IMR-90 (cell line): Measurements from ENCODE around the gene EBF3. TPM values are rescaled to one million over a fixed set of nuclear protein-coding genes. Genes with fewer than 3 reads are reported as not detected.

Source experiments
- ATAC-seq: fragments of 200-7000 bp; cut with Tn5 transposase; 2 replicates; pipeline ENCODE4 v1.9.1; 2020; ENCODE audit warnings: low read depth, mild to moderate bottlenecking, moderate library complexity
- BruUV-seq: library from RNA; stranded (reverse); fragments of 400-500 nt; replicated peaks from 2 replicates; lab custom pipeline; 2021; lab: Mats Ljungman, UMichigan
- CTCF ChIA-PET: fragments of 300-600 bp; formaldehyde crosslinking; extraction: SDS; loops from one replicate; lab custom pipeline; 2021; ENCODE audit warnings: antibody characterized with exemption; lab: Yijun Ruan, JAX
- POLR2A ChIA-PET: fragments of 300-600 bp; sonication (Branson Sonifier 250); formaldehyde crosslinking; loops from one replicate; lab custom pipeline; 2022; ENCODE audit warnings: antibody characterized with exemption; ENCODE audit not compliant: unreplicated experiment; lab: Charles Lee
- DNase-seq: peaks from one replicate; pipeline ENCODE4 v3.0.0; 2013
- H2AFZ ChIP-seq: replicated peaks from 2 replicates; pipeline ENCODE3; 2013; ENCODE audit warnings: low read length, mild to moderate bottlenecking; ENCODE audit not compliant: poor library complexity
- H2AK5ac ChIP-seq: 2 replicates; pipeline ENCODE4 v1.6.1; 2013; ENCODE audit warnings: low read depth, low read length, inconsistent platforms
- H2AK9ac ChIP-seq: replicated peaks from 2 replicates; pipeline ENCODE3; 2013; ENCODE audit warnings: mild to moderate bottlenecking, low read depth, low read length, moderate library complexity; ENCODE audit not compliant: poor library complexity
- H2BK120ac ChIP-seq: 2 replicates; pipeline ENCODE4 v1.6.1; 2013; ENCODE audit warnings: low read depth, low read length, inconsistent platforms
- H2BK15ac ChIP-seq: 3 replicates; pipeline ENCODE4 v1.6.1; 2013; ENCODE audit warnings: low read depth, low read length, inconsistent platforms
- H2BK20ac ChIP-seq: 2 replicates; pipeline ENCODE4 v1.6.1; 2013; ENCODE audit warnings: low read depth, mild to moderate bottlenecking, inconsistent platforms, low read length, moderate library complexity
- H2BK5ac ChIP-seq: 2 replicates; pipeline ENCODE4 v1.6.1; 2013; ENCODE audit warnings: mild to moderate bottlenecking, low read depth, low read length, inconsistent platforms; ENCODE audit not compliant: poor library complexity, severe bottlenecking
- H3K14ac ChIP-seq: replicated peaks from 2 replicates; pipeline ENCODE4 v1.6.1; 2013; ENCODE audit warnings: low read depth, low read length, inconsistent platforms
- H3K18ac ChIP-seq: 2 replicates; pipeline ENCODE4 v1.6.1; 2013; ENCODE audit warnings: low read depth, low read length, control low read depth
- H3K23ac ChIP-seq: 2 replicates; pipeline ENCODE4 v1.6.1; 2013; ENCODE audit warnings: low read depth, low read length, inconsistent platforms
- H3K27ac ChIP-seq: 2 replicates; pipeline ENCODE4 v1.5.1; 2013; ENCODE audit warnings: mild to moderate bottlenecking, control low read depth, low read length; ENCODE audit not compliant: insufficient read depth
- H3K27me3 ChIP-seq: 2 replicates; pipeline ENCODE4 v1.6.1; 2013; ENCODE audit warnings: low read length; ENCODE audit not compliant: control insufficient read depth, insufficient read depth
- H3K36me3 ChIP-seq: 2 replicates; pipeline ENCODE4 v1.6.1; 2013; ENCODE audit warnings: low read length, mixed read lengths; ENCODE audit not compliant: control insufficient read depth, insufficient read depth
- H3K4ac ChIP-seq: 2 replicates; pipeline ENCODE4 v1.6.1; 2013; ENCODE audit warnings: low read depth, low read length, inconsistent platforms
- H3K4me1 ChIP-seq: 2 replicates; pipeline ENCODE4 v1.6.1; 2013; ENCODE audit warnings: low read length, mixed read lengths; ENCODE audit not compliant: control insufficient read depth, insufficient read depth
- H3K4me2 ChIP-seq: 2 replicates; pipeline ENCODE4 v1.6.1; 2013; ENCODE audit warnings: low read depth, mild to moderate bottlenecking, control low read depth, low read length, moderate library complexity
- H3K4me3 ChIP-seq: 2 replicates; pipeline ENCODE4 v1.5.1; 2013; ENCODE audit warnings: low read depth, mild to moderate bottlenecking, control low read depth, low read length, moderate library complexity; ENCODE audit not compliant: insufficient read depth
- H3K56ac ChIP-seq: 2 replicates; pipeline ENCODE4 v1.6.1; 2013; ENCODE audit warnings: low read length, inconsistent platforms; ENCODE audit not compliant: insufficient read depth; ENCODE audit errors: extremely low read depth
- H3K79me1 ChIP-seq, 2 experiments: 2 replicates each; pipeline ENCODE4 v1.6.1; 2013; ENCODE audit warnings: low read length in 2 of 2, inconsistent platforms in 1 of 2, low read depth in 1 of 2
- H3K9ac ChIP-seq: 2 replicates; pipeline ENCODE4 v1.6.1; 2013; ENCODE audit warnings: low read depth, low read length, control low read depth
- H3K9me1 ChIP-seq: 2 replicates; pipeline ENCODE4 v1.6.1; 2013; ENCODE audit warnings: low read length, inconsistent platforms; ENCODE audit not compliant: insufficient read depth
- H3K9me3 ChIP-seq: 2 replicates; pipeline ENCODE4 v1.6.1; 2013; ENCODE audit warnings: low read length; ENCODE audit not compliant: control insufficient read depth, insufficient read depth
- H4K20me1 ChIP-seq: 2 replicates; pipeline ENCODE4 v1.6.1; 2013; ENCODE audit warnings: low read length, inconsistent platforms; ENCODE audit not compliant: insufficient read depth
- H4K5ac ChIP-seq: 2 replicates; pipeline ENCODE4 v1.6.1; 2013; ENCODE audit warnings: mild to moderate bottlenecking, low read depth, low read length, control low read depth
- H4K8ac ChIP-seq, 2 experiments: 2 replicates each; pipeline ENCODE4 v1.6.1; 2013; ENCODE audit warnings: low read depth in 2 of 2, low read length in 2 of 2, control low read depth in 1 of 2, inconsistent platforms in 1 of 2
- H4K91ac ChIP-seq: 2 replicates; pipeline ENCODE4 v1.6.1; 2013; ENCODE audit warnings: low read depth, low read length, inconsistent platforms; ENCODE audit not compliant: insufficient read depth
- CHD1 ChIP-seq: IDR thresholded peaks from 2 replicates; pipeline ENCODE4 v1.6.1; 2012; ENCODE audit warnings: low read depth, low read length, improper control_type of control experiment
- CTCF ChIP-seq: conservative IDR thresholded peaks from 2 replicates; pipeline ENCODE4 v1.5.1; 2012; ENCODE audit warnings: mild to moderate bottlenecking, low read depth, low read length, improper control_type of control experiment
- MAFK ChIP-seq: IDR thresholded peaks from 2 replicates; pipeline ENCODE4 v1.6.1; 2012; ENCODE audit warnings: low read depth, low read length, improper control_type of control experiment
- MAZ ChIP-seq: IDR thresholded peaks from 2 replicates; pipeline ENCODE4 v1.6.1; 2012; ENCODE audit warnings: low read depth, mild to moderate bottlenecking, low read length, improper control_type of control experiment, moderate library complexity, borderline replicate concordance
- POLR2A ChIP-seq: IDR thresholded peaks from 2 replicates; pipeline ENCODE4 v1.6.1; 2012; ENCODE audit warnings: mild to moderate bottlenecking, low read depth, low read length
- RAD21 ChIP-seq: IDR thresholded peaks from 2 replicates; pipeline ENCODE4 v1.6.1; 2012; ENCODE audit warnings: low read length, improper control_type of control experiment
- WGBS, 2 experiments: methylation state at CpG; one replicate each; pipeline versions ENCODE4 v1.1.5 to v1.1.7; 2013; ENCODE audit warnings: missing lambda C conversion rate in 2 of 2; ENCODE audit not compliant: insufficient read length in 1 of 2; ENCODE audit errors: extremely low coverage in 2 of 2; 5-methylcytosine and 5-hydroxymethylcytosine counted together
- dilution Hi-C: fragments of 300-500 bp; cut with HindIII; formaldehyde crosslinking; loops from one replicate; pipeline ENCODE4 v1.14.3; 2018; ENCODE audit warnings: low sequenced_read_pairs; ENCODE audit not compliant: unreplicated experiment
- in situ Hi-C: fragments of 300-500 bp; cut with MboI; formaldehyde crosslinking; loops from 3 replicates; pipeline ENCODE4 v1.14.3; 2019; ENCODE audit warnings: low sequenced_read_pairs, inconsistent platforms, mixed read lengths
- intact Hi-C: fragments of 100-400 bp; cut with micrococcal nuclease; formaldehyde crosslinking; loops from 2 replicates; pipeline ENCODE4 v1.10.0; 2022
- polyA plus RNA-seq, 3 experiments: library from polyadenylated mRNA; depleted of rRNA; stranded (reverse); fragments of >200 nt; gene quantifications; 2 replicates each; pipeline ENCODE4 v1.2.3, GENCODE V29; 2012; ENCODE audit warnings: low replicate concordance in 1 of 3
- total RNA-seq: library from RNA; depleted of rRNA; stranded (reverse); fragments of >200 nt; gene quantifications from 2 replicates; pipeline ENCODE4 v1.2.3, GENCODE V29; 2012
- TF ChIP-seq, protein P1 (sequence below): fragments of 150-350 bp; IDR thresholded peaks from 2 replicates; pipeline ENCODE4 v1.6.1; 2016; ENCODE audit warnings: low read depth, mild to moderate bottlenecking, low read length, moderate library complexity, borderline replicate concordance
- TF ChIP-seq, protein P2 (sequence below): fragments of 150-350 bp; IDR thresholded peaks from 2 replicates; pipeline ENCODE4 v1.6.1; 2017; ENCODE audit warnings: mild to moderate bottlenecking, antibody characterized with exemption, low read length, low read depth

EBF3 gene
- total and polyA plus RNA-seq, 2 of the 4 experiments (the other 2 are of a cell fraction), result 0.36 to 0.70 TPM

- WGBS, 2 experiments, result 50% methylated on average over 1 of the region's 12 CpGs; no CpG with 5 or more reads in 1 of the 2 experiments
- ChIA-PET POLR2A (no interaction called here), CTCF (no interaction called here)
- TF ChIP-seq MAZ, result no peak
- TF ChIP-seq CHD1, result no peak
- TF ChIP-seq, protein P1, sequence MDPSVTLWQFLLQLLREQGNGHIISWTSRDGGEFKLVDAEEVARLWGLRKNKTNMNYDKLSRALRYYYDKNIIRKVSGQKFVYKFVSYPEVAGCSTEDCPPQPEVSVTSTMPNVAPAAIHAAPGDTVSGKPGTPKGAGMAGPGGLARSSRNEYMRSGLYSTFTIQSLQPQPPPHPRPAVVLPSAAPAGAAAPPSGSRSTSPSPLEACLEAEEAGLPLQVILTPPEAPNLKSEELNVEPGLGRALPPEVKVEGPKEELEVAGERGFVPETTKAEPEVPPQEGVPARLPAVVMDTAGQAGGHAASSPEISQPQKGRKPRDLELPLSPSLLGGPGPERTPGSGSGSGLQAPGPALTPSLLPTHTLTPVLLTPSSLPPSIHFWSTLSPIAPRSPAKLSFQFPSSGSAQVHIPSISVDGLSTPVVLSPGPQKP, result no peak
- TF ChIP-seq MAFK, result no peak
- TF ChIP-seq POLR2A, result no peak
- TF ChIP-seq, protein P2, sequence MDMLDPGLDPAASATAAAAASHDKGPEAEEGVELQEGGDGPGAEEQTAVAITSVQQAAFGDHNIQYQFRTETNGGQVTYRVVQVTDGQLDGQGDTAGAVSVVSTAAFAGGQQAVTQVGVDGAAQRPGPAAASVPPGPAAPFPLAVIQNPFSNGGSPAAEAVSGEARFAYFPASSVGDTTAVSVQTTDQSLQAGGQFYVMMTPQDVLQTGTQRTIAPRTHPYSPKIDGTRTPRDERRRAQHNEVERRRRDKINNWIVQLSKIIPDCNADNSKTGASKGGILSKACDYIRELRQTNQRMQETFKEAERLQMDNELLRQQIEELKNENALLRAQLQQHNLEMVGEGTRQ, result no peak
- no peak for TF ChIP-seq RAD21
- TF ChIP-seq CTCF, result no peak
- DNase-seq (no peak), ATAC-seq (no peak)
- no TSS peak for BruUV-seq
- Histone ChIP-seq H2BK15ac (no peak overlapping the region), H2AK5ac (no peak overlapping the region), H3K9me3 (no peaks in the 10 kb centered on the region), H4K20me1 (no peaks in the 10 kb centered on the region; the same call in 1 of the 2 replicates), H3K36me3 (no peaks in the 10 kb centered on the region), H3K18ac (no peak overlapping the region), H3K4me2 (no peak overlapping the region), H2BK5ac (no peak overlapping the region), H2BK120ac (no peak overlapping the region), H2BK20ac (no peak overlapping the region), H2AFZ (no peak overlapping the region), H4K5ac (no peak overlapping the region), H3K4me3 (no peak overlapping the region), H3K14ac (no peak overlapping the region), H3K9me1 (no peaks in the 10 kb centered on the region), H3K4me1 (no peaks in the 10 kb centered on the region), H3K9ac (no peak overlapping the region), H2AK9ac (no peak overlapping the region), H3K79me1 (no peaks in the 10 kb centered on the region), H4K8ac (no peak overlapping the region), H3K27ac (no peak overlapping the region), H3K4ac (no peak overlapping the region), H3K56ac (no peak overlapping the region), H4K91ac (no peak overlapping the region), H3K27me3 (no peaks in the 10 kb centered on the region), H3K23ac (no peak overlapping the region)
- intact Hi-C loops (no loop called here), dilution Hi-C loops (no loop called here), in situ Hi-C loops (no loop called here)
Measured at GRCh38 chr10:129934196-129934925, 29.7 kb downstream of the EBF3 start.
